ENCODE measurements around the gene OR13F1.

DNA sequence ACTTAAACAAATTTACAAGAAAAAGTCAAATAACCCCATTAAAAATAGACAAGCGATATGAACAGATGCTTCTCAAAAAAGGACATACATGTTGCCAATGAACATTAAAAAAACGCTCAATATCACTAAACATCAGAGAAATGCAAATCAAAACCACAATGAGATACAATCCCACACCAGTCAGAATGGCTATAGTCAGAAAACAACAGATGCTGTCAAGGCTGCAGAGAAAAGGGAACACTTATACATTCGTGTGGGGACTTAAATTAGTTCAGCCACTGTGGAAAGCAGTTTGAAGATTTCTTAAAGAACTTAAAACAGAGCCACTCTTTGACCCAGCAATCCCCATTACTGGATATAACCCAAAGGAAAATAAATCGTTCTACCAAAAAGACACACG is 10.8 kb downstream of the OR13F1 start:
- TF ChIP-seq POLR2A (IDR thresholded peaks at IDR 0.05; ENCODE audit: low read depth) = no peak
- no peak for TF ChIP-seq CTCF (IDR thresholded peaks at IDR 0.05)
- TF ChIP-seq POLR2AphosphoS5 (IDR thresholded peaks at IDR 0.05) = no peak
- no peak for TF ChIP-seq EP300 (IDR thresholded peaks at IDR 0.05)
